HG02798 (cell line): ENCODE results near the gene RNASE12.
"Not testable (repeated sequence)": the region's sequence is repeated elsewhere in the genome, so short reads cannot be mapped to it uniquely, and the experiment has no call there.

ENCODE experiments used
- ATAC-seq: cut with Tn5 transposase; IDR thresholded peaks from one replicate; pipeline ENCODE4 v1.9.1; 2021; ENCODE audit warnings: mild to moderate bottlenecking; ENCODE audit not compliant: unreplicated experiment, poor library complexity

The RNASE12 gene

DNA sequence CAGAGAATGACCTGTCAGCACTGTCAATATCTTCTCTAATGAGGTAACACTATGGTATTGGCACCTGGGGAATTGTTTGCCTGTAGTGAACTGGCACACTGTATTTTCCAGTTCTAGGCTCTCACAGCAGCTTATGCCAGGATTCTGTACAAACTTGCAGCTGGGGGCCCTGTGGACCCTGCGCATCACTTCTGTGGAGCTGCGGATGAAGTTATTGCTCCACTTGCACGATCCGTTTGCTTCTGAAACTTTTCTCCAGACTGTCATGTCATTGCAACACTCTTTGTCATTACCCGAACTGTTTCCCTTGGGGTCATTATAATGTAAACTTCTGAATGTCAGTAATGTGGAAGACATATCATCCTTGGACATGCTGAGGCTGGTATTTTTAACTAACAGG lies 7.3 kb downstream of the RNASE12 start:
- no peak for ATAC-seq

DNA sequence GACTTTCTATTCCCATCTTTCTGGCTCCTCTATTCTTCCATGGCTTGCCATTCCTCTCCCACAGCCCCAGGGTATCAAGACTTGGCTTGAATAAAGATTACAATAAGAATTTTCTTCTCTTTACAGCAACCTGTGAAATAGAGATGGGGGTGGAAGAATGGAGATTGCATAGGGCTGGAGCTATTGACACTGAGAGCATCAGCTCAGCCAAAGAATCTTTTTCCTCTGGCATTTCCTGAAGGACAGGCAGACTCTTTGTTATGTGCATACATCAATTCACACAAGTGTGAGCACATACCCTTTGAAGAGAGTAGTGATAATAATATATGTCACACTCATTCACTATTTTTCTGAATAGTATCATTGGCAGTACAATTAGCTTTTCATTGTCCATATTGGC lies 8.0 kb downstream of the RNASE12 start:
- ATAC-seq, result no peak

GRCh38 chr14:20580242-20580641 lies 10.9 kb downstream of the RNASE12 start:
- ATAC-seq, result no peak

GRCh38 chr14:20578784-20579502 lies 12.2 kb downstream of the RNASE12 start:
- ATAC-seq, result no peak

DNA sequence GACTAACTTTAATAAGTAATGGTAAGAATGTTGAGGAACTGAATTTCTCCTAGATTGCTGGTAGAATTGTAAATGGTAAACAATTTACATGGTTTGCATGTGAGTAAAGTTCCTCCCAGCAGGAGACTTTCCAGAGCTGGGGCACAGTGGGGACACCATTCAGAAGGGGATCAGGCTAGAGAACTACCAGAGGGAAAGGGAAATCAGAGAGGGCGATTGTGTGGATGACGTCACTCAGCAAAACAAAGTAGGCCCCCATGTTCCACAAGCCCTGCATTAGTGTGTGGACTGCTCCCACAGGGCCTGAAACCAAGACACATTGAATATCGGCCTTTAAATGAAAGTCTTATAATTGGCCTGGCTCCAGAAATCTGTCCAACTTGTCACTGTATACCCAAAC lies 12.9 kb downstream of the RNASE12 start:
- no peak for ATAC-seq

DNA sequence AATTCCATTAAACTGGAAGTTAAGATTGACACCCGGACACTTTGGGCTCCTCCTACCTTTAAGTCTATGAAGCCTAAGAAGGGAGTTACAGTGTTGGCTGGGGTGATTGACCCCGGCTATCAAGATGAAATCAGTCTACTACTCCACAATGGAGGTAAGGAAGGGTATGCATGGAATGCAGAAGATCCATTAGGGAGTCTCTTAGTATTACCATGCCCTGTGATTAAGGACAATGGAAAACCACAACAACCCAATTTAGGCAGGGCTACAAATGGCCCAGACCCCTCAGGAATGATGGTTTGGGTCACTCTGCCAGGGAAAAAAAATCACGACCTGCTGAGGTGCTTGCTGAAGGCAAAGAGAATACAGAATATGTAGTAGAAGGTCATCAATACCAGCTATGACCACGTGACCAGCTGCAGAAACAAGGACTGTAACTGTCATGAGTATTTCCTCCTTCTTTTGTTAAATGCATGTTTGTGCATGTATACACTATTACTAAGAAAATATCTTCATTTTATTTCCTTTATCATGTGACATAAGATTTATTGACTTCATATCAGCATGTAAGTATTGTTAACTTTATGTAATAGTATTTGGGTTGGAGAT lies 18.7 kb downstream of the RNASE12 start:
- not testable (repeated sequence) for ATAC-seq

DNA sequence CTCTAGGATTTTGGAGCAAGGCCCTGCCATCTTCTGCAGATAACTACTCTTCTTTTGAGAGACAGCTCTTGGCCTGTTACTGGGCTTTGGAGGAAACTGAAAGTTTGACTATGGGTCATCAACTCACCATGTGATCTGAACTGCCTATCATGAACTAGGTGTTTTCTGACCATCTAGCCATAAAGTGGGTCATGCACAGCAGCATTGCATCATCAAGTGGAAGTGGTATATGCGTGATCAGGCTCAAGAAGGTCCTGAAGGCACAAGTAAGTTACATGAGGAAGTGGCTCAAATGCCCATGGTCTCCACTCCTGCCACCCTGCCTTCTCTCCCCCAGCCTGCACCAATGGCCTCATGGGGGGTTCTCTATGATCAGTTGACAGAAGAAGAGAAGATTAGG lies 20.5 kb downstream of the RNASE12 start:
- ATAC-seq, result not testable (repeated sequence)

DNA sequence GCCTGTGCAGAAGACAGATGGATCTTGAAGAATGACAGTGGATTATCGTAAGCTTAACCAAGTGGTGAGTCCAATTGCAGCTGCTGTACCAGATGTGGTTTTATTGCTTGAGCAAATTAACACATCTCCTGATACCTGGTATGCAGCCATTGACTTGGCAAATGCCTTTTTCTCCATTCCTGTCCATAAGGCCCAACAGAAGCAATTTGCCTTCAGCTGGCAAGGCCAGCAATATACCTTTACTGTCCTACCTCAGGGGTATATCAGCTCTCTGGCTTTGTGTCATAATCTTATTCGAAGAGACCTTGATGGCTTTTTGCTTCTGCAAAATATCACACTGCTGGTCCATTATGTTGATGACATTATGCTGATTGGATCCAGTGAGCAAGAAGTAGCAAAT lies 21.3 kb downstream of the RNASE12 start:
- not testable (repeated sequence) for ATAC-seq

DNA sequence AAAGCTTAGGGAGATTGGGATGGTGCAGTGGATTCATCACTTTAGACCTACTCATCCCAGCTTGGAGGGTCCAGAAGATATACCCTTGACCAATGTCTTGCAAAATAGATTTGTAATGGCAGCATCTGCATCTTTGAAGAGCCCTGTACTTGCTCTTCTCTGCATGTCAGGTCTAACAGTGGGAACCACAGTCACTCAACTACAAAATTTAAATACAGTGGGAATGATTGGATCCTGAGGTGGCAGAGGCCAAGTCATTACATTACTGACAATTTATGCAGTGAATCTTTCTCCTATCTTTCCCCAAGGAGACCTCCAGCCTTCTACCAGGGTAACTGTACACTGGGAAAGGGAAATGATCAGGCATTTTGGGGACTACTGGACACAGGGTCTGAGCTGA lies 22.1 kb downstream of the RNASE12 start:
- no peak for ATAC-seq

DNA sequence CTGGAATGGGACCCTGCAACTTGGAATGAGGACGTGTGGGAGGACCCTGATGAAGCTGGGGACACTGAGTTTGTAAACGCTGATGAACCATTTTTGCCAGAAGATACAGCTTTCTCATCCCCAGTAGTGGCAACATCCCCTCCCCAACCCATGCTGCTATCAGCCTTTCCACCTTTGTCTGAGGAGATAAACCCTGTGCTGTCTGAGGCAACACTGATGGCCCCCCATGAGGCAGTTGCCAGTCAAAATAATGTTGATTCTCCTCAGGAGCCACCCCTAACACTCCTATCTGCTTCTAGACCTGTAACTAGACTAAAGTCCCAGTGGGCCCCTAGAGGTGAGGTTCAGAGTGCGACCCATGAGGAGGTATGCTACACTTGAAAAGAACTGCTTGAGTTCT lies 22.8 kb downstream of the RNASE12 start:
- no peak for ATAC-seq

- not testable (repeated sequence) for ATAC-seq
Observed at GRCh38 chr14:20567199-20567598, 24.0 kb downstream of the RNASE12 start.

DNA sequence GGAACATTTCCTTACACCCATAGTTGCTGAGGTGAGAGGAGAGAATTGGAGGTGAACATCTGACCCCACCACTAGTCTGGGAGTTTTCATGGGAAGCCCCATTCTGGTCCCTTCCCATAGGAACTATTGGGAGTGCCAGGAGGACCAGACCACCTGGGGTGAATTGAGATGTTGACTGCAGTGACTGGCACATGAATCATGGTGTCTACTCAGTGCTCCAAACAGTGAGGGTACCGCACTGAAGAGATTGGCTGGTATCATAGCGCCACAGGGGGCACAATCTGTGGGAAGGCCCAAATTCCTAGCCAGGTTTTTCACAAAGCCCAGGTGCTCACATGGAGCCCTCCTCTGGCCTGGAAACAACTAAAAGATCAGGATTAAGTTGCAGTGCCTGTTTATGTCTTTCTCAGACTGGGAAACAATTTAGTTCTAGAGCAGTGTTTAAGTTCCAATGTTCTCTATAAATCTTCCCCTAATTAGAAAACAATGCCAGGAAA lies 26.6 kb downstream of the RNASE12 start:
- ATAC-seq, result no peak

DNA sequence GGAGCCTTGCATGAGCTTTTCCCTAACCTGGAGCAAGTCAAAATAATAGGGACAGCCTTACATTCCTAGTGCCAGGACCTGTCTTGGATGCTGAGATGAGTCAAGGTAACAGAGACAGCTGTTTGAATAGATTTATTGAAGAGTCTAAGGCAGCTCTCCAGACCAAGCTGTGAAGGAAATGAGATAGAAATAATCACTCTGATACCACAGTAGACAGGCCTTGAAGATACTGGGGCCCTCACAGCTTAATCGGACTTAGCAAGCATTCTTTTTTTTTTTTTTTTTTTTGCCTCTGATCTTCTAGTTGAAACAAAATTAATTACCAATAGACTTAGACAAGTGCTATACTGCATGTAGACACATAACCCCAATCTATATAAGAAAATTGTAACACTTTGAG lies 27.2 kb downstream of the RNASE12 start:
- ATAC-seq, result no peak

DNA sequence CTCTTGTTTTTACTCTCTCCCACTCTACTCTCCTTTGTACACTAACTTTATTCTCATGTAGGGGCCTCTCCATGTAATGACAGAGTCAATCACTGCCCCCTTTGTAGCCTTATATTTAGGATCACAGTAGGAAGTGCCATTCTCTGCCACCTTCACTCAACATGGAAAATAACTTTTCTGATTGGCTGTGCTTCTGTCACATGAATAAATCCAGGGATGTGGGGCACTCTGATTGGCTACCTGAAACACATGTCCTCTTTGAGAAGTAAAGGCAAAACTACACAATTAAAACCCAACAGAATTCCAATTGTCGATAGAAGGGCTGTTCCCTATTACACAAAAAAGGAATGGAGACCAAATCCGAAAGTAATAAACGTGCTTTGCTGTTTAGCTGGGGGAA lies 30.2 kb downstream of the RNASE12 start, which contains the start of gene RNASE9:
TSS of gene RNASE9 (minus strand) at position 87 of the 400 bp plus-strand sequence.
- no peak for ATAC-seq

- no peak for ATAC-seq
Observed at GRCh38 chr14:20559461-20559904, 31.7 kb downstream of the RNASE12 start.

GRCh38 chr14:20557212-20557542 lies 34.0 kb downstream of the RNASE12 start:
- no peak for ATAC-seq

DNA sequence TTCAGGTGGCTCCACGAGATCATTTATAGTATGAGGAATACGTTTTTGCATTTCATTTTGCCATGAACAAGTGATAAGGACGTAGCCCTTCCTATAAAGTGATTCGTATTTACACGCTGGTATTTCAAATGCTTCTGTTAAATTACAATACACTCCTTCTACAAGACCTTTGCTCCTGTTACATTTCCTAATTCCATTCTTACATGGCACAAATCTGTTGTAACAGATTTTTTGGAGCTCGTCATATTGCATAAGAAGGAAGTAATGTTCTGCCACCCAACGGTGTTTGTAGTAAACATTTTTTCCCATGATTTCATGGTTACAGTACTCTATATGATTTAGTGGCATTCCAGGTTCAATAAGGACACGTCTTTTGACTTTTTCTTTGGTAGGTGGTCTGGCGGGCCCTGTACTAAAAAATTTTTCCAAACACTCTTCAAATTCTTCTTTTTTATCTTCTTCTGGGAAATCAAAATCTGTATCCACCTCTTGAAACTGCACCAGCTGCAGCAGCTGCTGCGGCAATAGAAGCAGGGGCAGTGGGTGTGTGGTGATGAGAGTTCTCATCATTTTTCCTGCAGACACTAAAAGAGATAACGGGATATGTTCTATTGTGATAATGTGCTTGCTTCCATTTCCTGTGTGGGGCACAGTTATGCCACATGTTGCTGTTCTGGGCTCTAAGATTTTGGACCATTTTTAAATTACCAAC lies 34.5 kb downstream of the RNASE12 start:
- ATAC-seq, result no peak

GRCh38 chr14:20555845-20556244 lies 35.3 kb downstream of the RNASE12 start:
- no peak for ATAC-seq

DNA sequence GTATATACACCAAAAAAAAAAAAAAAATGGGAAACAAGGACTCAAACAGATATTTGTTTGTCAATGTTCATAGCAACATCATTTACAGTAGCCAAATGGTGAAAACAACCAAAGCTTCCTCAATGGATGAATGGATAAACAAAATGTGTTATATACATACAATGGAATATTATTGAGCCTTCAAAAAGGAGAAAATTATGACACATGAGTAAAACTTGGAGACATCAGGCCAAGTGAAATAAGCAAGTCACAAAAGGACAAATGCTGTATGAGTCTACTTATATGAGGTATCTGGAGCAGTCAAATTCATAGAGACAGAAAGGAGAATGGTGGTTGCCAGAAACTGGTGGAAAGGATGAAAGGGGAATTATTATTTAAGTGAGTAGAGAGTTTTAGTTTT lies 38.2 kb downstream of the RNASE12 start:
- ATAC-seq, result no peak

- ATAC-seq, result no peak
Observed at GRCh38 chr14:20551606-20552005, 39.6 kb downstream of the RNASE12 start.

DNA sequence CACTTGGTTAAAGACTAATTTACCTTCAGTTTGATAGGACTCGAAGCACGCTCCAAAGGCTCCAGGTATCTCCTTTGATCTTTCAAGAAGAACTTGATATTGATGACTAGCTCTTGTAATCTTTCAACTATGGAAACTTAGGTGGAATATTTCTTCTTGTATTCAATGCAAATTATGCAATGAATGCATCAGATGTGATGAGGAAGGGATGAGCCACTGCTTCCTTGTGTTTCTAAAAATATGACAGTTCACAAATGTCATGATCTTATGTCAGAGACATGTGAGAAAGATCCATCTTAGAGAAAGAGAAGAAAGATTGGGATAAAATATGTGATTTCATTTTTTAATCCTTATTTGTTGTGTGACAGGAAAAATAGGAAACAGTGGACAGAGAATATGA lies 40.2 kb downstream of the RNASE12 start:
- no peak for ATAC-seq
